GM23338 (cell line): ENCODE data around the gene CPB2. TPM values are rescaled to one million over a fixed set of nuclear protein-coding genes. Genes with fewer than 3 reads are reported as not detected.

Experiments
- ATAC-seq: fragments of 200-7000 bp; cut with Tn5 transposase; 3 replicates; pipeline ENCODE4 v1.9.1; 2020
- DNase-seq: peaks from one replicate; pipeline ENCODE4 v3.0.0-alpha.2; 2015; ENCODE audit warnings: low spot score
- H2AFZ ChIP-seq: fragments of 200-600 bp; sonication (generic); 2 replicates; pipeline ENCODE4 v1.8.0; 2016; ENCODE audit warnings: antibody characterized with exemption, mild to moderate bottlenecking, moderate library complexity
- H3F3A ChIP-seq: fragments of 200-600 bp; sonication (generic); replicated peaks from 2 replicates; pipeline ENCODE4 v1.8.0; 2017; ENCODE audit warnings: antibody characterized with exemption, mixed run types, low read depth
- H3K27ac ChIP-seq: fragments of 200-600 bp; sonication (generic); 2 replicates; pipeline ENCODE4 v1.6.1; 2016; ENCODE audit warnings: low read depth
- H3K27me3 ChIP-seq: fragments of 200-600 bp; sonication (generic); 2 replicates; pipeline ENCODE4 v1.8.0; 2016; ENCODE audit warnings: mild to moderate bottlenecking, mixed run types, moderate library complexity; ENCODE audit not compliant: insufficient read depth
- H3K36me3 ChIP-seq: fragments of 200-600 bp; sonication (generic); 2 replicates; pipeline ENCODE4 v1.8.0; 2016; ENCODE audit warnings: mild to moderate bottlenecking; ENCODE audit not compliant: insufficient read depth
- H3K4me1 ChIP-seq: fragments of 200-600 bp; sonication (generic); 2 replicates; pipeline ENCODE4 v1.8.0; 2016; ENCODE audit warnings: mild to moderate bottlenecking, moderate library complexity; ENCODE audit not compliant: insufficient read depth
- H3K4me2 ChIP-seq: fragments of 200-600 bp; sonication (generic); 2 replicates; pipeline ENCODE4 v1.7.1; 2017; ENCODE audit warnings: mixed run types
- H3K4me3 ChIP-seq: fragments of 200-600 bp; sonication (generic); 2 replicates; pipeline ENCODE4 v1.6.1; 2016; ENCODE audit warnings: mixed run types
- H3K79me2 ChIP-seq: fragments of 200-600 bp; sonication (generic); replicated peaks from 2 replicates; pipeline ENCODE4 v1.8.0; 2017; ENCODE audit warnings: mild to moderate bottlenecking; ENCODE audit not compliant: insufficient read depth
- H3K9me2 ChIP-seq: fragments of 200-600 bp; sonication (generic); 2 replicates; pipeline ENCODE4 v1.8.0; 2017; ENCODE audit not compliant: insufficient read depth
- H4K20me1 ChIP-seq: fragments of 200-600 bp; sonication (generic); replicated peaks from 2 replicates; pipeline ENCODE4 v1.8.0; 2017; ENCODE audit warnings: mild to moderate bottlenecking; ENCODE audit not compliant: insufficient read depth
- H3K27ac Mint-ChIP-seq: 2 replicates; pipeline ENCODE4 v1.8.0; 2020; ENCODE audit warnings: inconsistent platforms, mild to moderate bottlenecking, moderate library complexity, mixed read lengths
- H3K27me3 Mint-ChIP-seq: 3 replicates; pipeline ENCODE4 v1.8.0; 2022; ENCODE audit warnings: low read depth, mild to moderate bottlenecking, moderate library complexity, mixed read lengths, inconsistent platforms; ENCODE audit not compliant: insufficient read depth, poor library complexity
- H3K36me3 Mint-ChIP-seq: 3 replicates; pipeline ENCODE4 v1.8.0; 2021; ENCODE audit warnings: low read depth, mild to moderate bottlenecking, inconsistent platforms, moderate library complexity, mixed read lengths
- H3K4me1 Mint-ChIP-seq: 3 replicates; pipeline ENCODE4 v1.8.0; 2020; ENCODE audit warnings: mild to moderate bottlenecking, inconsistent platforms, mixed read lengths
- H3K4me3 Mint-ChIP-seq: 3 replicates; pipeline ENCODE4 v1.8.0; 2021; ENCODE audit warnings: moderate library complexity, mild to moderate bottlenecking, inconsistent platforms, mixed read lengths
- H3K9me3 Mint-ChIP-seq: 3 replicates; pipeline ENCODE4 v1.8.0; 2020; ENCODE audit warnings: moderate library complexity, mild to moderate bottlenecking, inconsistent platforms, mixed read lengths
- EZH2 ChIP-seq: fragments of 200-600 bp; sonication (generic); IDR thresholded peaks from one replicate; pipeline ENCODE4 v1.8.0; 2017; ENCODE audit warnings: antibody characterized with exemption, mild to moderate bottlenecking, low read depth; ENCODE audit not compliant: unreplicated experiment
- EZH2phosphoT487 ChIP-seq: fragments of 200-600 bp; sonication (generic); IDR thresholded peaks from one replicate; pipeline ENCODE4 v1.8.1; 2018; ENCODE audit warnings: antibody characterized with exemption; ENCODE audit not compliant: unreplicated experiment
- JUNB ChIP-seq: IDR thresholded peaks from one replicate; pipeline ENCODE4 v1.6.1; 2016; ENCODE audit warnings: antibody characterized with exemption; ENCODE audit not compliant: unreplicated experiment
- POLR2AphosphoS5 ChIP-seq: IDR thresholded peaks from 2 replicates; pipeline ENCODE4 v1.6.1; 2016; ENCODE audit warnings: antibody characterized with exemption, low read depth
- ZNF114 ChIP-seq: fragments of 250-450 bp; sonication (Bioruptor Pico); IDR thresholded peaks from 2 replicates; pipeline ENCODE4 v1.5.0; 2020; ENCODE audit warnings: mild to moderate bottlenecking, moderate library complexity
- ZNF462 ChIP-seq: fragments of 250-450 bp; sonication (Bioruptor Pico); IDR thresholded peaks from 2 replicates; pipeline ENCODE4 v1.5.0; 2020; ENCODE audit warnings: mild to moderate bottlenecking, moderate library complexity
- polyA plus RNA-seq: library from polyadenylated mRNA; unstranded; fragments of >200 nt; fragmentation: Nextera tagmentation; extraction: Ambion mirVana; gene quantifications from 2 replicates; pipeline ENCODE4 v1.2.1, GENCODE V29; 2016
- total RNA-seq: library from RNA; depleted of rRNA; stranded (reverse); fragments of >200 nt; shearing (Covaris generic); gene quantifications from 2 replicates; pipeline ENCODE4 v1.2.3, GENCODE V29; 2014

The CPB2 gene
- total and polyA plus RNA-seq, 2 experiments from 2014 or later = 0.47 TPM; not detected in 1

- no peak for TF ChIP-seq ZNF462
Measured at GRCh38 chr13:46008631-46009030, 96.2 kb downstream of the CPB2 start (continued).

- no peaks in the 10 kb centered on the region for H3K9me3 Mint-ChIP-seq
- Histone ChIP-seq H3K4me2 (no peak overlapping the region), H3F3A (no peaks in the 10 kb centered on the region), H3K27me3 (no peaks in the 10 kb centered on the region), H3K79me2 (no peaks in the 10 kb centered on the region), H3K9me2 (no peaks in the 10 kb centered on the region), H3K4me3 (no peak overlapping the region), H3K4me1 (no peaks in the 10 kb centered on the region), H4K20me1 (no peaks in the 10 kb centered on the region), H3K36me3 (peaks cover 15% of the 10 kb centered on the region; the same call in 1 of the 2 replicates), H3K27ac (no peak overlapping the region), H2AFZ (no peak overlapping the region)
- TF ChIP-seq POLR2AphosphoS5 (no peak), ZNF114 (CRISPR knock-in tag) (no peak), EZH2 (no peak), JUNB (no peak), EZH2phosphoT487 (no peak)
- ATAC-seq (no peak), DNase-seq (no peak)
- H3K4me1 Mint-ChIP-seq = no peaks in the 10 kb centered on the region
- no peaks in the 10 kb centered on the region for H3K27me3 Mint-ChIP-seq
- H3K27ac Mint-ChIP-seq = no peak overlapping the region
- peaks cover 35% of the 10 kb centered on the region for H3K36me3 Mint-ChIP-seq
- no peak overlapping the region for H3K4me3 Mint-ChIP-seq
Measured at GRCh38 chr13:46006688-46007452, 98.0 kb downstream of the CPB2 start.
